Right hindlimb (tissue), 1 donor: ENCODE data around the gene NRXN2.

Experiments used
- DNase-seq: peaks from one replicate; pipeline ENCODE4 v3.0.0-alpha.2; 2018

NRXN2 gene

GRCh38 chr11:64583296-64584262 is 139.4 kb downstream of the NRXN2 start:
- peak; percentile 3 for DNase-seq

GRCh38 chr11:64582885-64583284 is 140.1 kb downstream of the NRXN2 start:
- DNase-seq: peak; percentile 10

- peak; percentile 4 for DNase-seq
Measured at GRCh38 chr11:64581057-64581523, 141.9 kb downstream of the NRXN2 start.

GRCh38 chr11:64580412-64580811 is 142.6 kb downstream of the NRXN2 start:
- peak; percentile 68 for DNase-seq

- DNase-seq: peak; percentile 5
Measured at GRCh38 chr11:64577202-64577601, 145.8 kb downstream of the NRXN2 start.

GRCh38 chr11:64572143-64572542 is 150.9 kb downstream of the NRXN2 start:
- DNase-seq: no peak

- no peak for DNase-seq
Measured at GRCh38 chr11:64571410-64572091, 151.4 kb downstream of the NRXN2 start.

DNA sequence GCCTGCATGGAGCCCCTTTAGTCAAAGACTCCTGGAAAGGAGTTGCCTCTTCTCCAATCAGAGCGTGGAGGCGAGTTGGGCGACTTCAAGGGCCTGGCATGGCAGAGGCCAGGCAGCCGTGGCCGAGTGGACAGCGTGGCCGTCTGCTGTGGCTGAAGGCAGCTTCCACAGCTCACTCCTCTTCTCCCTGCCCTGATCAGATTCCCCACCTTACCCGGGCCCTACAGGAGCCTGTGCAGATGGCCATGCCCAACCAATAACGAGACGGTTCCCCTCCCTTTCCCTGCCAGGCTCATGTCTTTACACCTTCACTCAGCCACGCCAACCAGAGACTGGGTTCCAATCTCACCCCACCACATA is 152.0 kb downstream of the NRXN2 start:
- DNase-seq: no peak

GRCh38 chr11:64570341-64570740 is 152.7 kb downstream of the NRXN2 start:
- no peak for DNase-seq

DNA sequence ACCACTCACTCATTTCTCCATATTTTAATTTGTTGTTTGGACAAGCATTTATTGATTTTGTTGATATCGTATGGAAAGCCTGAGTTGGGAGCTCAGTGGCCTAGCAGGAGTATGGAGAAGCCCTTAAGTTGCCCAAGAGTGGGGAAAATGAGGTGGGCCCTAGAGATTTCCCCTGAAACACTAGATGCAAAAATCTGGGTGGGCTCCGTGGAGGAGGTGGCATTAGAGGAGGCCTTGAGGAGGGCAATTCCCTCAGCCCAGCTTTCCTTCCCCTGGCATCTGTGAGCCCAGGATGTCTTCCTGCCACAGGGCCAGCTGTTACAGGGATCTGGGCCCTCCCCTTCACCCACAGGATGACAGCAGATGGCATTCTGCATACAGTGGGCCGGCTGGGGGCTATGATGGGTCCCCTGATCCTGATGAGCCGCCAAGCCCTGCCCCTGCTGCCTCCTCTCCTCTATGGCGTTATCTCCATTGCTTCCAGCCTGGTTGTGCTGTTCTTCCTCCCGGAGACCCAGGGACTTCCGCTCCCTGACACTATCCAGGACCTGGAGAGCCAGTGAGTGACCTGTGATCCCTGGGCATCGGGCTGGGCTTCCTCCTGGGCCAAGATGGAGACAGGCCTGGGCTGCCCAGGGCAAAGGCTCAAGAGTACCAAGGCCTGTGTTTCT is 153.6 kb downstream of the NRXN2 start:
- no peak for DNase-seq

- no peak for DNase-seq
Measured at GRCh38 chr11:64568584-64569140, 154.3 kb downstream of the NRXN2 start.

- DNase-seq: no peak
Measured at GRCh38 chr11:64568041-64568571, 154.9 kb downstream of the NRXN2 start.

DNA sequence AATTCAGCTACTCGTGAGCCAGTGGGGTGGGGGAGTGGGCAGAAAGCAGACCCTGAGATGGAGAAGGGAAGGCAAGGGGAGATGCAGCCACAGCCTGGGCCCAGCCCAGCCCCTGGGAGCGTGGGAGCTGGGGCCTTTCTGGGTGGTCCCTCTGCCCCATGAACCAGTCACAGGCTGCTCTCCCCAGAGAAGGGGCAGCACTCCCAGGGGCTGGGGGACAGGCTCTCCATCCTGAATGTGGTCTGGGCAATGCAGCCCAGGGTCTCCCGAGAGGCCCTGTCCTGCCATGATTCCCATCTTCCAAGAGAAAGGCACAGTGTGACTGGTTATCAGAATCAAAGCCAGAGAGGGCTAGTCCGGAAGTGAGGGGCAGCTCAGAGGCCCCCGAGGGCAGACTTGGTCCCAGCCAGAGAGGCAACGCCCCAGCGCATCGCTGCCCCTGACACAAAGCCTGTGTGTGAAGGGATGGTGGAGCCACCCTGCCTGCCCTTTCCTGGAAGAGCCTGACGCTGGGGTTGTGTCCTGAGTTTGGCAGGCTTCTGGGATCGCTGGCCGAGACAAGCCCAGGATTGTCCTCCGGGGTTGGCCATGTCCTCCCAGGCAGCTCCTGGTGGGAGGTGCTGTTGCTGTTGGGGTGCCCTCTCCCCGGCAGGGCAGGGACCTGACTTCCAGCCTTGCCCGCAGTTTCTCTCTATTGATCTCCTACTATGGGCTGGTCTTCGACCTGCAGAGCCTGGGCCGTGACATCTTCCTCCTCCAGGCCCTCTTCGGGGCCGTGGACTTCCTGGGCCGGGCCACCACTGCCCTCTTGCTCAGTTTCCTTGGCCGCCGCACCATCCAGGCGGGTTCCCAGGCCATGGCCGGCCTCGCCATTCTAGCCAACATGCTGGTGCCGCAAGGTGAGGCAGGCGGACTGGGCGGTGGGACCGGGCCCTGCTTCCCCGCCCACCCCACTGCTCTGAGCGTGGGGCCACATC is 155.8 kb downstream of the NRXN2 start:
- no peak for DNase-seq

DNA sequence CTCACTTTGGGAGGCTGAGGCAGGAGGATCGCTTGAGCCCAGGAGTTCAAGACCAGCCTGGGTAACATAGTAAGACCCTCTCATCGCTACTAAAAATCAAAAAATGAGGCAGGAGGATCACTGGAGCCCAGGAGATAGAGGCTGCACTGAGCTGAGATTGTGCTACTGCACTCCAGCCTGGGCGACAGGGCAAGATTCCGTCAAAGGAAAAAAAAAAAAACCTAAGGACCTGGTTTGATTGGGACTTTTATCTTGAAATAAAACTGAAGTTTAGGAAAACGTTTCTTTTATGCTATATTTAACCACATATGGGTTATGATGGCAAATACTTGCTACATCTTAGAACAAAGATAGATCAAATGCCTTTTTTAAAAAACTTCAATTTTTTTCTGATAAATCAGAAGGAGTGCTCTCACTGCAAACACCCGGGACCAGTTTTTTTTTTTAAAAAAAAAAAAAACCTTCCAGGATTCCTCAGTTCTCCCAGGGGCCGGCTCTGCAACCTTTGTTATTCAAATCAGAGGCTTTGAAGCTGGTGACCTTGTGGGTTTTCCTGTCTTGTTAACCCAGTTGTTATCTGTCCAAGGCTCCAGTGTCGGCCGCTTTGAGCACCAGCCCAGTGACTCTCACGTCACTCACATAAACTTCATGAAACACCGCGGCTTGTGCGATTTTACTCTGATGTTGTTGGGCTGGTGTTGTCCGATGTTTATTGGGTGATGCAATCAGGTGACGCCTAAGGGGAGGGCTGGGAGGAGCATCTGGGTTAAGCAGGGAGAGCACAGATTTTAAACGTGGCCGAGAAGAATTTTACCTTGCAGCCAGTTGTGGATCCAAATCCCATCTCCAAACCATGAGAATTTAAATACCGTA is 156.7 kb downstream of the NRXN2 start:
- DNase-seq: peak; percentile 79

- no peak for DNase-seq
Measured at GRCh38 chr11:64564947-64565889, 157.8 kb downstream of the NRXN2 start.

DNA sequence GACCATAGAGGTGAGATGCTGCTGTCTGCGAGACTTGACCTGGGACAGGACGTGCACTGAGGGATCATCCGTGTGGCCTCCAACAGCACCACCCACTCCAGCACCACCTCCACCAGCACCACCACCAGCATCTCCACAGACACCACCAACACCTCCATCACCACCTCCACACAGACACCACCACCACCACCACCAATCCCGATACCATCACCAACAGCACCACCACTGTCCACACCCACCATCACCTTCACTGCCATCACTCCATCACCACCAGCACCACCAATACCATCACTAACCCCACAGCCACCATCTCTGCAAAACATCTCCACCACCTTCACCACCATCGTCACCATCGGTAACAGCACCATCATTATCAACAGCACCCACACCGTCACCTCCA is 158.6 kb downstream of the NRXN2 start:
- DNase-seq: no peak

DNA sequence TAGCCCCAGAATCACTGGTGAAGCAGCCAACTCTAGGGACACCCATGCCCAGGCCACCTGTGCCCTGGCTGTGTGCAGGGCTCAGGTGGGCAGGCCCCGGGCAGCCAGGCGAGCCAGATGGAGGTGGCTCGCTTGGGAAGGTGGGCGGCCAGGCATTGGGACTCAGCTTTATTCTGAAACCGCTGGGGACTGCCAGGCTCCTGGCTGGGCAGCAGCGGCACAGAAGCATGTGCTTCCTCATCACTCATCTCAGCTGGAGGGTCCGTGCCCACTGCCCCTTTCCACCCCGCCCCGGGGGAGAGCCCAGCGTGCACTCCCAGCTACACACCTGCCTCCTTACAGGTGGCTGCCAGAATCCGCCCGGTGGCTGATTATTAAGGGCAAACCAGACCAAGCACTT is 159.0 kb downstream of the NRXN2 start:
- DNase-seq: no peak

DNA sequence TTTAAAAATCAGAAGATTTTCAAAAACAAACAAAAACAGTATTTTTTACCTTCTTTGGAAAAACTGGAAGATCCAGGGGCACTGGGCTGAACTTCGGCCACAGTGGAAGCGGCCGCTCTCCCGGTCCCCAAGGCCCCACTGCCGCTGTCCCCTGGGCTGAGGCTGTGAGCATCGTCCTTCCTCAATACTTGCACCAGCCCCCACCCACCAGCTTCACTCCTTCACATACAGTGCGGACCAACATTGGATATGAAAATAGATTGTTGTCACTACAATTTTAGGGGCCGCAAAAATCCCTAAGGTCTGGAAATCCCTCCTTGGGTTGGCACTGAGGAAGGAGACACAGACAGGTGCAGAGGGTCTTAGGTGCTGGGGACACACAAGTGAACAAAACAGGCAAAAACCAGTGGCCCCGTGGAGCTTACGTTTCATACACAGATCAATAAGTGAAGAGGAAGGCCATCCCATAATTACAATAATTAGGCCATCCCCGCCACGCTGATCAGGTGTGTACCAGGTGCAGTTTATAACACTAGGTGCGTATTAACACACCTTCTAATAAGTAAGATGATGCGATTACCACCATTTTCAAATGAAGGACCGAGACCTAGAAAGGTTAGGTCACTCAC is 160.2 kb downstream of the NRXN2 start:
- no peak for DNase-seq
